ENCODE data around the gene ADGRD1. TPM values are rescaled to one million over a fixed set of nuclear protein-coding genes. Genes with fewer than 3 reads are reported as not detected.

ADGRD1 gene
- total RNA-seq, 2 experiments from 2014 or later, result 0.27 to 0.65 TPM

DNA sequence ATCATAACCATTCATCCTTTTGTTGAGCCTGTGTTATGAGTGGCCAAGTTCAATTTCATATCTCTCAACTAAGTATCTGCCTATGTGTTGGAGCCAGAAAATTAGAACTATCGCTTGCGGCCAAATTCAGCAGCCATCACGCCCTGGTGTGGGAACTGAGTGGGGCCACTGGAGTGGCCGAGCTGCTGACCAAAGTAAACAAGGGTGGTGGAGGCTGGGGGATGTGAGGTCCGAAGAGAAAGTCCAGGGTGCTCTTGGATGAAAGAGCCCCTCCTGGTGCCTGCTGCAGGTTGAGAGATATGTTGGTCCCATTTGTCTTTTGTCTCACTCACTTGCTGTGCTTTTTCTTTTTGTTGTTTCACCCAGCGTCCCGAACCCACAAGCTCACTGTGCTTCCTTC, 14.9 kb downstream of the ADGRD1 start:
- ATAC-seq (no peak), DNase-seq (no peak)
- ChIA-PET POLR2A (interaction anchor here (0.6 kb wide), 1 partner anchor 127 kb away, joined by 5 read pairs; no protein-coding TSS in a partner anchor), CTCF (no interaction called here)
- intact Hi-C loops (cut with micrococcal nuclease), result no loop called here
- TF ChIP-seq, protein P1, sequence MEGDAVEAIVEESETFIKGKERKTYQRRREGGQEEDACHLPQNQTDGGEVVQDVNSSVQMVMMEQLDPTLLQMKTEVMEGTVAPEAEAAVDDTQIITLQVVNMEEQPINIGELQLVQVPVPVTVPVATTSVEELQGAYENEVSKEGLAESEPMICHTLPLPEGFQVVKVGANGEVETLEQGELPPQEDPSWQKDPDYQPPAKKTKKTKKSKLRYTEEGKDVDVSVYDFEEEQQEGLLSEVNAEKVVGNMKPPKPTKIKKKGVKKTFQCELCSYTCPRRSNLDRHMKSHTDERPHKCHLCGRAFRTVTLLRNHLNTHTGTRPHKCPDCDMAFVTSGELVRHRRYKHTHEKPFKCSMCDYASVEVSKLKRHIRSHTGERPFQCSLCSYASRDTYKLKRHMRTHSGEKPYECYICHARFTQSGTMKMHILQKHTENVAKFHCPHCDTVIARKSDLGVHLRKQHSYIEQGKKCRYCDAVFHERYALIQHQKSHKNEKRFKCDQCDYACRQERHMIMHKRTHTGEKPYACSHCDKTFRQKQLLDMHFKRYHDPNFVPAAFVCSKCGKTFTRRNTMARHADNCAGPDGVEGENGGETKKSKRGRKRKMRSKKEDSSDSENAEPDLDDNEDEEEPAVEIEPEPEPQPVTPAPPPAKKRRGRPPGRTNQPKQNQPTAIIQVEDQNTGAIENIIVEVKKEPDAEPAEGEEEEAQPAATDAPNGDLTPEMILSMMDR (IDR thresholded peaks at IDR 0.05), result no peak
- Mint-ChIP-seq H3K4me3 (no peak overlapping the region), H3K9me3 (no peaks in the 10 kb centered on the region), H3K36me3 (ENCODE audit: low read depth) (no peaks in the 10 kb centered on the region), H3K27ac (no peak overlapping the region), H3K4me1 (ENCODE audit: low read depth) (no peaks in the 10 kb centered on the region), H3K27me3 (no peaks in the 10 kb centered on the region)

DNA sequence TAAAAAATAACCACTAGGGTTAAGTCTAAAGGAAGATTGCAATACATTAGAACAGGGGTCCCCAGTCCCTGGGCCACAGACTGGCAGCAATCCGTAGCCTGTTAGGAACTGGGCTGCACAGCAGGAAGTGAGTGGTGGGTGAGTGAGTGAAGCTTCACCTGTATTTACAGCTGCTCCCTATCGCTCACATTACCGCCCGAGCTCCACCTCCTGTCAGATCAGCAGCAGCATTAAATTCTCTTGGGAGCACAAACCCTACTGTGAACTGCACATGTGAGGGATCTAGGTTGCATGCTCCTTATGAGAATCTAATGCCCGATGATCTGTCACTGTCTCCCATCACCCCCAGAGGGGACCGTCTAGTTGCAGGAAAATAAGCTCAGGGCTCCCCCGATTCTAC, 15.5 kb downstream of the ADGRD1 start:
- CTCF ChIA-PET, result interaction anchor here (0.9 kb wide), 1 partner anchor 53 kb away, joined by 3 read pairs; no protein-coding TSS in a partner anchor
- TF ChIP-seq, protein P1 (IDR thresholded peaks at IDR 0.05), result no peak
- POLR2A ChIA-PET, result interaction anchor here (0.6 kb wide), 1 partner anchor 127 kb away, joined by 5 read pairs; no protein-coding TSS in a partner anchor
- H3K4me3 Mint-ChIP-seq, result no peak overlapping the region
- H3K27me3 Mint-ChIP-seq, result no peaks in the 10 kb centered on the region
- no peak for DNase-seq
- H3K36me3 Mint-ChIP-seq (ENCODE audit: low read depth), result no peaks in the 10 kb centered on the region
- intact Hi-C loops (cut with micrococcal nuclease), result no loop called here
- no peaks in the 10 kb centered on the region for H3K9me3 Mint-ChIP-seq
- H3K4me1 Mint-ChIP-seq (ENCODE audit: low read depth), result no peaks in the 10 kb centered on the region
- no peak for ATAC-seq
- H3K27ac Mint-ChIP-seq, result no peak overlapping the region

DNA sequence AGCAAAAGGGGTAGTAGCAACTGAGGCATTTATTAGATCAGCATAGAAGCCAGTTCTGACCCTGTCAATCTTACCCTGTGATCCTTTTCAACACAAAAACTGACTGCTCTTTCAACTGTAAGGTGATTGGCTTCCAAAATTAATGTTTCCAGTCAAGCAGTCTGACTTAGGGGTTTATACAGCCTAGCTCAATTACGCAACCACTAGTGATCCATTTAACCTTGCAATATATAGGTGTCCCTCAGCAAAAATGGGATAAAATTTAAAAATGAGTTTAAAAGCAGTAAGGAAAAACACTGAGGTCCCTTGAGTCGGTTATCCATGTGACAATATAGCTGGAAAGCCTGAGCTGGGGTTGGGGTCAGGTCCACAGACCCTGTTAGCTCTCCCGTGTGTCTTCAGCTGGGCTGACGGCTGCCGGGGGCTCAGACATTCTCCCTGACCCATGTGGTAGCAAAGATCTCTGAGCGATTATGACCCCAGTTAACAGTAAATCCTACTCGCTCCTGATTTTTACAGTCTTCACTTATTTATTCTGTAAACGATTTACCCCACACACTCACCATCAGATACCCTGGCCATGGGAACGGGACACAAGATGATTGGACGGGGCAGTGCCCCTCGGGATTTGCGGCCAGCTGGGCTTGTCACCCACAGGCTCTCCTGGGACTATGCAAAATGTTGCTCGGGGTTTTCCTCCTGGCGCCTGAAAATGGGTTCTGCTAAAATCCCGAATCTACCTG, 16.6 kb downstream of the ADGRD1 start:
- Mint-ChIP-seq H3K4me1 (ENCODE audit: low read depth) (no peaks in the 10 kb centered on the region), H3K4me3 (no peak overlapping the region), H3K36me3 (ENCODE audit: low read depth) (no peaks in the 10 kb centered on the region), H3K27me3 (no peaks in the 10 kb centered on the region), H3K9me3 (no peaks in the 10 kb centered on the region), H3K27ac (no peak overlapping the region)
- ChIA-PET POLR2A (no interaction called here), CTCF (interaction anchor here (0.9 kb wide), 1 partner anchor 54 kb away, joined by 3 read pairs; no protein-coding TSS in a partner anchor)
- intact Hi-C loops (cut with micrococcal nuclease), result no loop called here
- DNase-seq (no peak), ATAC-seq (no peak)
- TF ChIP-seq, protein P1 (IDR thresholded peaks at IDR 0.05), result no peak

DNA sequence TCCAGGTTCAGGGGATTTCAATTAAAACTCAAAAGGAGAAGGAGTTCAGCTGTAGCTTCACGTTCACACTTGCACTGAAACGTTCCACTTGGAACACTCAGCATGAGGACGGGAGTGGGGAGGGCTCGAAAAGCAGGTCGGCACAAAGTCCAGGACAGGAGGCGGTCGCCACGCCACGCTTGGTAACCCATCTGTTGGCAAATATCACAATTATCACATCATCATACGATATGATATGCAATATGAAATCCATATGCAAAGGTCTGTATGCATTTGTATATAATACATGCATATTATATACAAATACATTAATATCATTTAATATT, 17.2 kb downstream of the ADGRD1 start:
- no peaks in the 10 kb centered on the region for H3K4me1 Mint-ChIP-seq (ENCODE audit: low read depth)
- DNase-seq, result no peak
- no peaks in the 10 kb centered on the region for H3K36me3 Mint-ChIP-seq (ENCODE audit: low read depth)
- H3K27ac Mint-ChIP-seq, result no peak overlapping the region
- ChIA-PET POLR2A (no interaction called here), CTCF (no interaction called here)
- no peak overlapping the region for H3K4me3 Mint-ChIP-seq
- intact Hi-C loops (cut with micrococcal nuclease), result no loop called here
- ATAC-seq, result no peak
- no peaks in the 10 kb centered on the region for H3K9me3 Mint-ChIP-seq
- TF ChIP-seq, protein P1 (IDR thresholded peaks at IDR 0.05), result no peak
- H3K27me3 Mint-ChIP-seq, result no peaks in the 10 kb centered on the region

DNA sequence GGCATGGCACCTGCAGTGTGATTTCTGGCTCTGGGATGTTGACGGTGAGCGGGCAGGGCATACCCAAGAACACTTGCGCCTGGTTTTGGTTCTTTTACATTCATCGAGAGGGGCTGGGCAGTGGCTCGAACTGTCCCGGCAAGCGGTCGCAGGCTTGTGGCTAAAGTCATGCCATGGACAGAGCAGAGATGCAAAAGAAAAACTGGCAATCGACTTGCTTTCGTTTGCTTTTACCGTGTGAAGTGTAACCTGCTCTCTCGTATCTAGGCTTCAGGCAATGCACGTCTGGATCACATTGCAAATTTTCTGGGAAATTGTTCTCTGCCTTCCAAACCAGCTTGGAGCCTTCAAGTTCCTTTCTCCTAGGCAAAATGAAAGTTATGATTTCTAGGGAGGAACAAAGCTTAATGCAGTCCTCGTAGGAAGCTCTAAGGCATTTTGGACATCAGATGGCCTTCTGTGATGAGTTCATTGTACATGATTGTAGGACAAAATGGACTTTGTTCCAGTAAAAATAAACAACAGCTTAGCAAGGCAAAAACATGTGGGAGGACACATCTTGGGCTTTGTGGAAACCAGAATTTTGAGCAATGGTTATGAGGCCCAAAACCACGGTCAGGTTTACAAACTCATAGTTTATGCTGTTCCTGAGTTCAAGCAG, 18.3 kb downstream of the ADGRD1 start:
- Mint-ChIP-seq H3K27me3 (no peaks in the 10 kb centered on the region), H3K9me3 (no peaks in the 10 kb centered on the region), H3K27ac (no peak overlapping the region), H3K36me3 (ENCODE audit: low read depth) (no peaks in the 10 kb centered on the region), H3K4me1 (ENCODE audit: low read depth) (no peaks in the 10 kb centered on the region), H3K4me3 (no peak overlapping the region)
- no peak for DNase-seq
- ATAC-seq, result no peak
- ChIA-PET POLR2A (no interaction called here), CTCF (no interaction called here)
- TF ChIP-seq, protein P1 (IDR thresholded peaks at IDR 0.05), result no peak
- intact Hi-C loops (cut with micrococcal nuclease), result no loop called here
